OCI-LY1 (cell line): ENCODE measurements around the gene ASIP.
A peak's percentile ranks its signal among the peaks of the same experiment; 100 is the strongest.

Source experiments
- H2AFZ ChIP-seq: fragments of 200-600 bp; sonication (generic), shearing (Covaris generic); 2 replicates; pipeline ENCODE4 v1.6.0; 2014; ENCODE audit warnings: antibody characterized with exemption, mild to moderate bottlenecking, low read length
- H3F3A ChIP-seq: fragments of 200-600 bp; sonication (generic), shearing (Covaris generic); 2 replicates; pipeline ENCODE4 v1.6.0; 2014; ENCODE audit warnings: mild to moderate bottlenecking, antibody characterized with exemption, low read length, moderate library complexity; ENCODE audit not compliant: insufficient read depth
- H3K27ac ChIP-seq: fragments of 200-600 bp; sonication (generic); 2 replicates; pipeline ENCODE4 v1.5.1; 2014; ENCODE audit warnings: low read length, mixed run types, mild to moderate bottlenecking, low read depth; ENCODE audit not compliant: poor library complexity, severe bottlenecking
- H3K27me3 ChIP-seq: fragments of 200-600 bp; sonication (generic); 2 replicates; pipeline ENCODE4 v1.6.0; 2014; ENCODE audit warnings: antibody characterized with exemption, mild to moderate bottlenecking, low read length, moderate library complexity; ENCODE audit not compliant: insufficient read depth
- H3K36me3 ChIP-seq: fragments of 200-600 bp; sonication (generic); 2 replicates; pipeline ENCODE4 v1.6.1; 2014; ENCODE audit warnings: mild to moderate bottlenecking, antibody characterized with exemption, low read length, moderate library complexity, mixed read lengths; ENCODE audit not compliant: insufficient read depth
- H3K4me1 ChIP-seq: fragments of 200-600 bp; sonication (generic); 2 replicates; pipeline ENCODE4 v1.5.1; 2014; ENCODE audit warnings: mild to moderate bottlenecking, low read length, moderate library complexity; ENCODE audit not compliant: insufficient read depth, severe bottlenecking
- H3K4me2 ChIP-seq: fragments of 200-600 bp; sonication (generic), shearing (Covaris generic); 2 replicates; pipeline ENCODE4 v1.6.1; 2014; ENCODE audit warnings: low read length
- H3K4me3 ChIP-seq: fragments of 200-600 bp; sonication (generic); 2 replicates; pipeline ENCODE4 v1.5.1; 2014; ENCODE audit warnings: low read length, low read depth, mild to moderate bottlenecking, mixed read lengths; ENCODE audit not compliant: poor library complexity, severe bottlenecking
- H3K79me2 ChIP-seq: fragments of 200-600 bp; shearing (Covaris generic); 2 replicates; pipeline ENCODE4 v1.6.1; 2016; ENCODE audit warnings: mixed run types, low read length, mixed read lengths; ENCODE audit not compliant: insufficient read depth
- H3K9ac ChIP-seq: fragments of 200-600 bp; sonication (generic), shearing (Covaris generic); 2 replicates; pipeline ENCODE4 v1.6.1; 2014; ENCODE audit warnings: mild to moderate bottlenecking, low read length, mixed read lengths
- H3K9me2 ChIP-seq: fragments of 200-600 bp; sonication (generic), shearing (Covaris generic); 2 replicates; pipeline ENCODE4 v1.6.1; 2014; ENCODE audit warnings: low read depth, mild to moderate bottlenecking, low read length, mixed read lengths
- H3K9me3 ChIP-seq: fragments of 200-600 bp; shearing (Covaris generic); 2 replicates; pipeline ENCODE4 v1.6.1; 2014; ENCODE audit warnings: low read length, mixed read lengths
- H4K20me1 ChIP-seq: fragments of 200-600 bp; sonication (generic), shearing (Covaris generic); 2 replicates; pipeline ENCODE4 v1.6.0; 2016; ENCODE audit warnings: mild to moderate bottlenecking, low read length; ENCODE audit not compliant: insufficient read depth
- CTCF ChIP-seq: fragments of 200-600 bp; sonication (generic), shearing (Covaris generic); IDR thresholded peaks from 2 replicates; pipeline ENCODE4 v1.5.1; 2017; ENCODE audit warnings: mild to moderate bottlenecking, antibody characterized with exemption, low read length, moderate library complexity, mixed read lengths
- EZH2 ChIP-seq: fragments of 200-600 bp; sonication (generic), shearing (Covaris generic); IDR thresholded peaks from 2 replicates; pipeline ENCODE4 v1.8.0; 2017; ENCODE audit warnings: borderline replicate concordance, mixed run types, mild to moderate bottlenecking, antibody characterized with exemption, low read length, moderate library complexity, mixed read lengths

The ASIP gene

GRCh38 chr20:34299556-34300255, 58.5 kb downstream of the ASIP start:
- peaks cover 28% of the 10 kb centered on the region for H3K36me3 ChIP-seq
- TF ChIP-seq EZH2 (no peak), CTCF (no peak)
- H3K9me2 ChIP-seq, result no peaks in the 10 kb centered on the region
- peaks cover 54% of the 10 kb centered on the region for H3K79me2 ChIP-seq
- no peak overlapping the region for H3K9ac ChIP-seq
- no peaks in the 10 kb centered on the region for H3K27me3 ChIP-seq
- H3K9me3 ChIP-seq, result no peaks in the 10 kb centered on the region
- peaks cover 39% of the 10 kb centered on the region for H3K4me1 ChIP-seq
- peak overlapping the region; percentile 21; the same call in 1 of the 2 replicates for H3K4me2 ChIP-seq
- H3K27ac ChIP-seq, result no peak overlapping the region
- H2AFZ ChIP-seq, result no peak overlapping the region
- no peaks in the 10 kb centered on the region for H3F3A ChIP-seq
- H3K4me3 ChIP-seq, result no peak overlapping the region
- no peaks in the 10 kb centered on the region for H4K20me1 ChIP-seq

GRCh38 chr20:34300256-34300806, 59.1 kb downstream of the ASIP start:
- peak overlapping the region; percentile 70 for H3K27ac ChIP-seq
- peaks cover 22% of the 10 kb centered on the region for H3K36me3 ChIP-seq
- H3K4me3 ChIP-seq, result peak overlapping the region; percentile 78
- H3K4me2 ChIP-seq, result peak overlapping the region; percentile 77
- no peak overlapping the region for H2AFZ ChIP-seq
- no peaks in the 10 kb centered on the region for H3K27me3 ChIP-seq
- H3K9ac ChIP-seq, result peak overlapping the region; percentile 9; the same call in 1 of the 2 replicates
- peaks cover 39% of the 10 kb centered on the region for H3K4me1 ChIP-seq
- H3K9me2 ChIP-seq, result no peaks in the 10 kb centered on the region
- no peaks in the 10 kb centered on the region for H3F3A ChIP-seq
- H4K20me1 ChIP-seq, result no peaks in the 10 kb centered on the region
- H3K79me2 ChIP-seq, result peaks cover 54% of the 10 kb centered on the region
- no peak for TF ChIP-seq EZH2
- no peak for TF ChIP-seq CTCF
- no peaks in the 10 kb centered on the region for H3K9me3 ChIP-seq

GRCh38 chr20:34300809-34301586, 59.8 kb downstream of the ASIP start:
- Histone ChIP-seq H3K27me3 (no peaks in the 10 kb centered on the region), H3K4me1 (peaks cover 39% of the 10 kb centered on the region), H3K4me3 (peak overlapping the region; percentile 78), H3K9ac (peak overlapping the region; percentile 91), H3K9me3 (no peaks in the 10 kb centered on the region), H3K4me2 (peak overlapping the region; percentile 77), H3K27ac (peak overlapping the region; percentile 70), H3K9me2 (no peaks in the 10 kb centered on the region), H3K36me3 (peaks cover 19% of the 10 kb centered on the region), H3F3A (no peaks in the 10 kb centered on the region), H2AFZ (no peak overlapping the region), H4K20me1 (no peaks in the 10 kb centered on the region), H3K79me2 (peaks cover 52% of the 10 kb centered on the region)
- TF ChIP-seq EZH2 (no peak), CTCF (no peak)
